Peyer's patch (tissue), 4 donors: ENCODE measurements around the gene SLC7A8. TPM values are rescaled to one million over a fixed set of nuclear protein-coding genes. Genes with fewer than 3 reads are reported as not detected.

ENCODE experiments used
- DNase-seq, 3 donors: peaks; one replicate each; pipeline ENCODE4 v3.0.0-alpha.2; 2017 to 2019
- H3K27ac ChIP-seq, 4 donors: fragments of 200-600 bp; sonication (generic); one replicate each; pipeline ENCODE4 v1.5.1; 2016 to 2019
- H3K27me3 ChIP-seq, 2 donors: fragments of 200-600 bp; sonication (generic); one replicate each; pipeline ENCODE4 v1.5.1; 2019
- H3K36me3 ChIP-seq, 3 donors: fragments of 200-600 bp; sonication (generic); one replicate each; pipeline ENCODE4 v1.5.1; 2016 to 2019
- H3K4me1 ChIP-seq, 4 donors: fragments of 200-600 bp; sonication (generic); one replicate each; pipeline ENCODE4 v1.5.1; 2016 to 2019
- H3K4me3 ChIP-seq, 4 donors: fragments of 200-600 bp; sonication (generic); 1 replicate in 3 of 4; 2 replicates in 1 of 4; pipeline ENCODE4 v1.5.1; 2016 to 2019; ENCODE audit warnings: mild to moderate bottlenecking in 1 of 4
- H3K9me3 ChIP-seq, 4 donors: fragments of 200-600 bp; sonication (generic); one replicate each; pipeline ENCODE4 v1.5.1; 2016 to 2019; ENCODE audit warnings: mild to moderate bottlenecking in 1 of 4
- CTCF ChIP-seq, 6 experiments: fragments of 450-650 bp in 4 of 6; fragments of 200-600 bp in 2 of 6; sonication (generic) in 1 of 6; IDR thresholded peaks; one replicate each; pipeline ENCODE4 v1.5.1; 2017 to 2019; ENCODE audit warnings: antibody characterized with exemption in 6 of 6, mild to moderate bottlenecking in 3 of 6, moderate library complexity in 1 of 6
- POLR2A ChIP-seq, 2 donors: fragments of 450-650 bp; IDR thresholded peaks; one replicate each; pipeline ENCODE4 v1.5.1; 2017; ENCODE audit warnings: antibody characterized with exemption in 2 of 2, mild to moderate bottlenecking in 2 of 2, moderate library complexity in 2 of 2
- total RNA-seq, 4 donors: library from RNA; depleted of rRNA; stranded (reverse); fragments of >200 nt; gene quantifications; one replicate each; pipeline ENCODE4 v1.1.0, GENCODE V29; 2016

The SLC7A8 gene
- total RNA-seq, 4 donors from 2014 or later = 21.8 to 56.9 (median 35.0) TPM

DNA sequence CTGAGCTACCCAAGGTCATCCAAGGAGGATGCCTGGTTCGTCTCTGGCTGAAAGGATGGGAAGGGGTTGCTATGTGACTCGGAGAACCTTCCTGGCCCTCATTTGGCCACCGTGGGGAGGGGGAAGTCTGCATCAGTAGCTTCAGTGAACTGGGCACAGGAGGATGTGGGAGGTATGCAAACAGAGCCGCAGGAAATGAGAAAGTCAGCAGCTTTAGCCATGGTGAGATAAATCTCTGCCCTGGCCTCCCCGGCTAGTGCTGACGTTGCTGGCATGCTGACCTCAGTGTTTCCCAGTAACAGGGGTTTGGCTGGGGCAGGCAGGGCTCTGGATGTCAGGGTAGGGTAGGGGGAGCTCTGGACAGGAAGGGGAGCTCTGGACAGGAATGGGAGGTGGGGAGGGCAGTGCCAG lies 62.1 kb downstream of the SLC7A8 start:
- H3K4me1 ChIP-seq = peaks cover 0 to 17% (median 5%) of the 10 kb centered on the region in 4 donors

GRCh38 chr14:23120541-23121251 lies 62.8 kb downstream of the SLC7A8 start:
- Histone ChIP-seq H3K27me3 (no peaks in the 10 kb centered on the region), H3K4me1 (peaks cover 0 to 17% (median 5%) of the 10 kb centered on the region in 4 donors), H3K9me3 (no peaks in the 10 kb centered on the region), H3K27ac (peak overlapping the region in 2 of 4 donors; percentile 52 to 84), H3K4me3 (peak overlapping the region in 1 of 4 donors; percentile 2), H3K36me3 (no peaks in the 10 kb centered on the region)
- TF ChIP-seq POLR2A (IDR thresholded peaks at IDR 0.05) = no peak
- TF ChIP-seq CTCF (IDR thresholded peaks at IDR 0.05) = peak; percentile 99 to 100 (median 100)
- DNase-seq = peak; percentile 88 to 96 (median 90)

More for the DNA sequence above, 62.1 kb downstream of the SLC7A8 start:
- no peak for TF ChIP-seq POLR2A (IDR thresholded peaks at IDR 0.05)
- TF ChIP-seq CTCF (IDR thresholded peaks at IDR 0.05) = no peak
- no peaks in the 10 kb centered on the region for H3K36me3 ChIP-seq
- no peaks in the 10 kb centered on the region for H3K9me3 ChIP-seq
- H3K27ac ChIP-seq = peak overlapping the region in 1 of 4 donors; percentile 84
- DNase-seq = peak in 2 of 3 donors; percentile 70 to 74
- peak overlapping the region in 1 of 4 donors; percentile 2 for H3K4me3 ChIP-seq
- no peaks in the 10 kb centered on the region for H3K27me3 ChIP-seq

DNA sequence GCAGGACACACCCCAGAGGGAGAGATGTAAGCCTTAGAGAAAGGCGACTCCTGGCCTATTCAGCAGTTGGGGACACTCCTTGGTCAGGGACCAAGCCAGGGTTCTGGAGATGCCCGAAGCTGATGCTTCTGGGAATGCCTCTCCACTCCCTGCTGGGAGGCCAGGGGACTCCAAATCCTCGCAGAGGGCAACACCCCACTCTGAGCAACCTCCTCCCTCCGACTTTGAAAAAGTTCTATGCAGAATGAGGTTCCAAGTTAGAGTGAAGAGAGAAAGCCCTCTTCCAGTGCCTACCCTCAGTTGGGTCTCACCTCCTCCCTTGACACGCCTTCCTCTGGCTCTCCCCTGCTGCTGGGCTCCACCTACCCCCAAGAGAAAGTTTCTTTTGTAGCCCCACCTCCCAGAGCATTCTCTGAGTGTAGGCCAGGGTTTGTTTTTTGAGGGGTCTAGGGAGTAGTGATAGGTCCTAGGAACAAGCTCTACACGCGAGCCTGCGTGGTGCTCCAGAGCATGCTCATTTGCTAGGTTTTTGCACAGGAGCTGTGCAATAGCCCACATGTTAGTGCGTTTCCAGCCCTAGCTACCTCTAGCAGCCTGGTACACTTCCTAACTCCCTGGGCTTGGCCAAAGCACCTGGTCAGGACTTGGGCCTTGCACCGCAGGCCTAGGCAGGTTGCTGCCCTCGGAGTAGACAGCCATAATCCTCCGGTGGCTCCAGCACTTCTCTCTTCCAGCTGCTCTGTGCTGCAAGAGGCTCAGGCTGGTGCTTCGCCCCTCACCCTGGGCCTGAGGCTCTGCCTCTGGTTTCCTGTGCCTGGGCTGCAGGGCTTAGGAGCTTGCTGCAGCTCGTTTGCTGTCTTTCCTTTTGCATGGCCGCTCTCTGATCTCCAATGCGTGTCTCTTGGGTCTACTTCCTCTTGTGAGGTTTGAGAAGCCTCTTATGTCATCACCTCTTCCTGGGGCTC lies 63.8 kb downstream of the SLC7A8 start:
- no peaks in the 10 kb centered on the region for H3K9me3 ChIP-seq
- no peaks in the 10 kb centered on the region for H3K27me3 ChIP-seq
- H3K27ac ChIP-seq = peak overlapping the region in 3 of 4 donors; percentile 25 to 84 (median 52)
- H3K4me1 ChIP-seq = peaks cover 0 to 17% (median 5%) of the 10 kb centered on the region in 4 donors
- H3K4me3 ChIP-seq = peak overlapping the region in 1 of 4 donors; percentile 15
- no peaks in the 10 kb centered on the region for H3K36me3 ChIP-seq
- DNase-seq = peak in 2 of 3 donors; percentile 68 to 72
- TF ChIP-seq POLR2A (IDR thresholded peaks at IDR 0.05) (no peak), CTCF (IDR thresholded peaks at IDR 0.05) (no peak)

DNA sequence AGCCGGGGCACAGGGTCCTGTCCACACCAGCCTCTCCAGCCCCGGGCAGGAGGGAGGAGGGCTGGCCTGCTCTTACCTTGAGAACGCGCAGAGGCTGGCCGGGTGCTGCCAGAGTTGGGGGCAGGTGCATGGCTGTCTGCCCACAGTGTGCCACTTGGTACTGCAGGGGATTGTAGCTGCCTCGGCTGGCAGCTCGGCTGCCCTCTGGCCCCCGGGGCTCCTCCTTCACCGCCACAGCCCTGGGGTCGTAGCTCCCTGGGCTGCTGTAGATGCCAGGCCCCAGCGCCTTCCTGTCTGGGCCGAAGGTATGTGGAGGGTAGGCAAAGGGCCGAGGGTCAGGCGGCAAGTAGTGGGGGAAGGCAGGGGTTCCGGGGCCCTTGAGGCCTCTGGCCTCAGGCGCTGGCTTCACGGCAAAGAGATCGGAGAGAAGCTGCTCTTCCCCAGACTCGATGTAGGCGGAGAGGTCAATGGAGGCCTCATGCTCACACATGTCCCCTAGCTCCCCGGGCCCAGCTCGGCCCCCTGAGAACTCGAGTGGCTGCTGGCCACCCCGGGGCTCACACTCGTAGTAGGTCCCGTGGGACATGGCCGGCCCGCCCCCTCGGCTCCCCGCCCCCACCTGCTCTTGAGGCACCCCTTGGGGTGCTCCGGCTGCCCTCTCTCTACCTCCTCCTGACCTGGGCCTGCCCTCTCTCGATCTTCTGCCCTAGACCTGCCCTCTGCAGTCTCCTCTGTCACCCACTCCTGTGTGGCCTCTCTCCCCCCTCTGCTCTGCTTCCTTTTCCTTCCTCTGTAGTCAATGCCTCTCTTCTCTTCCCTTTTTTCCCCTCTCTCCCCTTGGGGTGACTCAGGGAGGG lies 64.7 kb downstream of the SLC7A8 start, which contains the start of gene CEBPE:
CEBPE (minus strand) TSS at position 750 of the 857 bp plus-strand sequence; CDS start at position 586, 164 bp downstream.
- H3K4me1 ChIP-seq = peaks cover 0 to 17% (median 5%) of the 10 kb centered on the region in 4 donors
- peak within 1 kb of the TSS in 3 of 4 donors; percentile 25 to 84 (median 52) for H3K27ac ChIP-seq

More for the DNA sequence above, 64.7 kb downstream of the SLC7A8 start, which contains the start of gene CEBPE:
- Histone ChIP-seq H3K36me3 (no peaks in the 10 kb centered on the region), H3K4me3 (peak within 1 kb of the TSS in 1 of 4 donors; percentile 15), H3K27me3 (no peaks in the 10 kb centered on the region), H3K9me3 (no peaks in the 10 kb centered on the region)
- DNase-seq = no peak
- no peak for TF ChIP-seq POLR2A (IDR thresholded peaks at IDR 0.05)
- TF ChIP-seq CTCF (IDR thresholded peaks at IDR 0.05) = no peak
